ENCODE data around the gene ZFHX3. TPM values are rescaled to one million over a fixed set of nuclear protein-coding genes. Genes with fewer than 3 reads are reported as not detected.

ZFHX3 gene
- total and polyA plus RNA-seq, 2 of the 8 experiments (the other 6 are each of a cell fraction or from before 2014, with no cell fraction given) = 0.08 to 0.99 TPM

DNA sequence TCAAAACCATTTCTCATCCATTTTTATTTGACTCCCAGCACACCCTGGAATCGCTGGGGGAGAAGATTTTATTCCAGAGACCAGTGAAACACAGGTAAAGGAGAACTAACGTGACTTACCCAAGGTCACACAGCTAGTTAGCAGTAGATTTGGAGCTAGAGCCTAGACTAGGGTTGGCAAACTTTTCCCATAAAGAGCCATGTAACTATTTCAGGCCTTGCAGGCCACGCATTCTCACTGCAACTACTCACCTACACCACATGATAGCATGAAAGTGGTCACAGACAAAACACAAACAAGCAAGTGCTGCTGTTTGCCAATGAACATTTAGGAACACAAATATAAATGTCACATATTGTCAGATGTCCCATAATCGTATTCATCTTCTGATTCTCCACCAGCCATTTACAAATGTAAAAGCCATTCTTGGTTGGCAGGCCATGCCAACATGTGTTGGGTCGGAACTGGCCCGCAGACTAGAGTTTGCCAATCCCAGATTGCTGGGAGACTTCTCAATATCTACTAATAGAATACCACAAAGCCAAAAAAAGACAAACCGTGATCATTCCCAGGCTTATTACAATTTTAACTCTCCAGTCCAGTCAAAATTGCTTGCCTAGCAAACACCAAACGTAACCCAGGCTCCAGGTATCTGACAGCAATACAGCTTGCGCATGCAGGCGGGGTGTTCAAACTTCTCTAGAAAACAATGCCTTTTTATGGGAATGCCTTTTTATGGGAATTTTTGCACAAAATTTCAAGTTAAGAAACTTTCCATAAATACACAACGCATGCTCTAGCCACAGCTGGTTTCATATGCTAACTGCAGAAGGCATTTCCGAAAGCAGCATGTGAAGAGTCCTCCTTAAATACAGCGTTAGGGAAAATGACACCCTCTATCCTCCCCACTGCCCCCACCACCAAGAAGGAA, 20.9 kb downstream of the ZFHX3 start (continued):
- TF ChIP-seq CEBPB (IDR thresholded peaks at IDR 0.05; ENCODE audit: low read depth, low read length) (no peak), EP300 (IDR thresholded peaks at IDR 0.05; ENCODE audit: borderline replicate concordance in 1 of 2, low read depth in 2 of 2, low read length in 2 of 2) (no peak), YY1 (IDR thresholded peaks at IDR 0.05; ENCODE audit: low read depth, low read length) (no peak)
- TF ChIP-seq, protein P1, sequence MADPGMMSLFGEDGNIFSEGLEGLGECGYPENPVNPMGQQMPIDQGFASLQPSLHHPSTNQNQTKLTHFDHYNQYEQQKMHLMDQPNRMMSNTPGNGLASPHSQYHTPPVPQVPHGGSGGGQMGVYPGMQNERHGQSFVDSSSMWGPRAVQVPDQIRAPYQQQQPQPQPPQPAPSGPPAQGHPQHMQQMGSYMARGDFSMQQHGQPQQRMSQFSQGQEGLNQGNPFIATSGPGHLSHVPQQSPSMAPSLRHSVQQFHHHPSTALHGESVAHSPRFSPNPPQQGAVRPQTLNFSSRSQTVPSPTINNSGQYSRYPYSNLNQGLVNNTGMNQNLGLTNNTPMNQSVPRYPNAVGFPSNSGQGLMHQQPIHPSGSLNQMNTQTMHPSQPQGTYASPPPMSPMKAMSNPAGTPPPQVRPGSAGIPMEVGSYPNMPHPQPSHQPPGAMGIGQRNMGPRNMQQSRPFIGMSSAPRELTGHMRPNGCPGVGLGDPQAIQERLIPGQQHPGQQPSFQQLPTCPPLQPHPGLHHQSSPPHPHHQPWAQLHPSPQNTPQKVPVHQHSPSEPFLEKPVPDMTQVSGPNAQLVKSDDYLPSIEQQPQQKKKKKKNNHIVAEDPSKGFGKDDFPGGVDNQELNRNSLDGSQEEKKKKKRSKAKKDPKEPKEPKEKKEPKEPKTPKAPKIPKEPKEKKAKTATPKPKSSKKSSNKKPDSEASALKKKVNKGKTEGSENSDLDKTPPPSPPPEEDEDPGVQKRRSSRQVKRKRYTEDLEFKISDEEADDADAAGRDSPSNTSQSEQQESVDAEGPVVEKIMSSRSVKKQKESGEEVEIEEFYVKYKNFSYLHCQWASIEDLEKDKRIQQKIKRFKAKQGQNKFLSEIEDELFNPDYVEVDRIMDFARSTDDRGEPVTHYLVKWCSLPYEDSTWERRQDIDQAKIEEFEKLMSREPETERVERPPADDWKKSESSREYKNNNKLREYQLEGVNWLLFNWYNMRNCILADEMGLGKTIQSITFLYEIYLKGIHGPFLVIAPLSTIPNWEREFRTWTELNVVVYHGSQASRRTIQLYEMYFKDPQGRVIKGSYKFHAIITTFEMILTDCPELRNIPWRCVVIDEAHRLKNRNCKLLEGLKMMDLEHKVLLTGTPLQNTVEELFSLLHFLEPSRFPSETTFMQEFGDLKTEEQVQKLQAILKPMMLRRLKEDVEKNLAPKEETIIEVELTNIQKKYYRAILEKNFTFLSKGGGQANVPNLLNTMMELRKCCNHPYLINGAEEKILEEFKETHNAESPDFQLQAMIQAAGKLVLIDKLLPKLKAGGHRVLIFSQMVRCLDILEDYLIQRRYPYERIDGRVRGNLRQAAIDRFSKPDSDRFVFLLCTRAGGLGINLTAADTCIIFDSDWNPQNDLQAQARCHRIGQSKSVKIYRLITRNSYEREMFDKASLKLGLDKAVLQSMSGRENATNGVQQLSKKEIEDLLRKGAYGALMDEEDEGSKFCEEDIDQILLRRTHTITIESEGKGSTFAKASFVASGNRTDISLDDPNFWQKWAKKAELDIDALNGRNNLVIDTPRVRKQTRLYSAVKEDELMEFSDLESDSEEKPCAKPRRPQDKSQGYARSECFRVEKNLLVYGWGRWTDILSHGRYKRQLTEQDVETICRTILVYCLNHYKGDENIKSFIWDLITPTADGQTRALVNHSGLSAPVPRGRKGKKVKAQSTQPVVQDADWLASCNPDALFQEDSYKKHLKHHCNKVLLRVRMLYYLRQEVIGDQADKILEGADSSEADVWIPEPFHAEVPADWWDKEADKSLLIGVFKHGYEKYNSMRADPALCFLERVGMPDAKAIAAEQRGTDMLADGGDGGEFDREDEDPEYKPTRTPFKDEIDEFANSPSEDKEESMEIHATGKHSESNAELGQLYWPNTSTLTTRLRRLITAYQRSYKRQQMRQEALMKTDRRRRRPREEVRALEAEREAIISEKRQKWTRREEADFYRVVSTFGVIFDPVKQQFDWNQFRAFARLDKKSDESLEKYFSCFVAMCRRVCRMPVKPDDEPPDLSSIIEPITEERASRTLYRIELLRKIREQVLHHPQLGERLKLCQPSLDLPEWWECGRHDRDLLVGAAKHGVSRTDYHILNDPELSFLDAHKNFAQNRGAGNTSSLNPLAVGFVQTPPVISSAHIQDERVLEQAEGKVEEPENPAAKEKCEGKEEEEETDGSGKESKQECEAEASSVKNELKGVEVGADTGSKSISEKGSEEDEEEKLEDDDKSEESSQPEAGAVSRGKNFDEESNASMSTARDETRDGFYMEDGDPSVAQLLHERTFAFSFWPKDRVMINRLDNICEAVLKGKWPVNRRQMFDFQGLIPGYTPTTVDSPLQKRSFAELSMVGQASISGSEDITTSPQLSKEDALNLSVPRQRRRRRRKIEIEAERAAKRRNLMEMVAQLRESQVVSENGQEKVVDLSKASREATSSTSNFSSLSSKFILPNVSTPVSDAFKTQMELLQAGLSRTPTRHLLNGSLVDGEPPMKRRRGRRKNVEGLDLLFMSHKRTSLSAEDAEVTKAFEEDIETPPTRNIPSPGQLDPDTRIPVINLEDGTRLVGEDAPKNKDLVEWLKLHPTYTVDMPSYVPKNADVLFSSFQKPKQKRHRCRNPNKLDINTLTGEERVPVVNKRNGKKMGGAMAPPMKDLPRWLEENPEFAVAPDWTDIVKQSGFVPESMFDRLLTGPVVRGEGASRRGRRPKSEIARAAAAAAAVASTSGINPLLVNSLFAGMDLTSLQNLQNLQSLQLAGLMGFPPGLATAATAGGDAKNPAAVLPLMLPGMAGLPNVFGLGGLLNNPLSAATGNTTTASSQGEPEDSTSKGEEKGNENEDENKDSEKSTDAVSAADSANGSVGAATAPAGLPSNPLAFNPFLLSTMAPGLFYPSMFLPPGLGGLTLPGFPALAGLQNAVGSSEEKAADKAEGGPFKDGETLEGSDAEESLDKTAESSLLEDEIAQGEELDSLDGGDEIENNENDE (IDR thresholded peaks at IDR 0.05; ENCODE audit: insufficient replicate concordance, low read length) = no peak
- TF ChIP-seq, protein P2, sequence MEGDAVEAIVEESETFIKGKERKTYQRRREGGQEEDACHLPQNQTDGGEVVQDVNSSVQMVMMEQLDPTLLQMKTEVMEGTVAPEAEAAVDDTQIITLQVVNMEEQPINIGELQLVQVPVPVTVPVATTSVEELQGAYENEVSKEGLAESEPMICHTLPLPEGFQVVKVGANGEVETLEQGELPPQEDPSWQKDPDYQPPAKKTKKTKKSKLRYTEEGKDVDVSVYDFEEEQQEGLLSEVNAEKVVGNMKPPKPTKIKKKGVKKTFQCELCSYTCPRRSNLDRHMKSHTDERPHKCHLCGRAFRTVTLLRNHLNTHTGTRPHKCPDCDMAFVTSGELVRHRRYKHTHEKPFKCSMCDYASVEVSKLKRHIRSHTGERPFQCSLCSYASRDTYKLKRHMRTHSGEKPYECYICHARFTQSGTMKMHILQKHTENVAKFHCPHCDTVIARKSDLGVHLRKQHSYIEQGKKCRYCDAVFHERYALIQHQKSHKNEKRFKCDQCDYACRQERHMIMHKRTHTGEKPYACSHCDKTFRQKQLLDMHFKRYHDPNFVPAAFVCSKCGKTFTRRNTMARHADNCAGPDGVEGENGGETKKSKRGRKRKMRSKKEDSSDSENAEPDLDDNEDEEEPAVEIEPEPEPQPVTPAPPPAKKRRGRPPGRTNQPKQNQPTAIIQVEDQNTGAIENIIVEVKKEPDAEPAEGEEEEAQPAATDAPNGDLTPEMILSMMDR (IDR thresholded peaks at IDR 0.05; ENCODE audit: control extremely low read depth in 1 of 3, insufficient read depth in 1 of 3, low read depth in 1 of 3, low read length in 3 of 3) = no peak
